Epithelial cell of esophagus (primary cell): Measurements from ENCODE around the gene PRKG1.

Experiments used
- DNase-seq: peaks from one replicate; pipeline ENCODE4 v3.0.0; 2010; ENCODE audit warnings: low read depth
- H3K4me3 ChIP-seq: 2 replicates; pipeline ENCODE4 v1.5.1; 2011; ENCODE audit warnings: mild to moderate bottlenecking, low read length, control low read depth
- TF ChIP-seq, protein P1 (sequence below): IDR thresholded peaks from 2 replicates; pipeline ENCODE4 v1.5.1; 2011; ENCODE audit warnings: low read depth, mild to moderate bottlenecking, low read length, control low read depth, inconsistent platforms; ENCODE audit not compliant: insufficient read depth; ENCODE audit errors: missing control alignments

PRKG1 gene

DNA sequence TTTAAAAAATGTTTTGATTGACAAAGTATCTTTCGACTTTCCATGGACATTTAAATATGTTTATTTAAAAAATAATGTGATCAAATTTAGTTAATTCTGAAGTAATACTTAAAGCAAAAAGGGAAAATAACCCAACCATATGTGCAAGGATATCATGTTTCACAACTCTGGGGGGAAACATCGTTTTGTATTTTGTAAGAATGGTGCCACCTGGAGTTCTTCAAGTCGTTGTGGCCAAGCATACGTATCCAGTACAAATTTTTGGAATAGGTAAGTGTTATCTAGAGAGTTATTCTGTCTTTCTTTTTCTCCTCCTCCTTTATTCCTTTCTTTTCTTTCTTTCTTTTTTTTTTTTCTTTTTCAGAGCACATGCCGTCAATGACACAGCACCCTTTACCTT is 801.3 kb downstream of the PRKG1 start:
- no peak for DNase-seq
- H3K4me3 ChIP-seq = no peak overlapping the region
- TF ChIP-seq, protein P1, sequence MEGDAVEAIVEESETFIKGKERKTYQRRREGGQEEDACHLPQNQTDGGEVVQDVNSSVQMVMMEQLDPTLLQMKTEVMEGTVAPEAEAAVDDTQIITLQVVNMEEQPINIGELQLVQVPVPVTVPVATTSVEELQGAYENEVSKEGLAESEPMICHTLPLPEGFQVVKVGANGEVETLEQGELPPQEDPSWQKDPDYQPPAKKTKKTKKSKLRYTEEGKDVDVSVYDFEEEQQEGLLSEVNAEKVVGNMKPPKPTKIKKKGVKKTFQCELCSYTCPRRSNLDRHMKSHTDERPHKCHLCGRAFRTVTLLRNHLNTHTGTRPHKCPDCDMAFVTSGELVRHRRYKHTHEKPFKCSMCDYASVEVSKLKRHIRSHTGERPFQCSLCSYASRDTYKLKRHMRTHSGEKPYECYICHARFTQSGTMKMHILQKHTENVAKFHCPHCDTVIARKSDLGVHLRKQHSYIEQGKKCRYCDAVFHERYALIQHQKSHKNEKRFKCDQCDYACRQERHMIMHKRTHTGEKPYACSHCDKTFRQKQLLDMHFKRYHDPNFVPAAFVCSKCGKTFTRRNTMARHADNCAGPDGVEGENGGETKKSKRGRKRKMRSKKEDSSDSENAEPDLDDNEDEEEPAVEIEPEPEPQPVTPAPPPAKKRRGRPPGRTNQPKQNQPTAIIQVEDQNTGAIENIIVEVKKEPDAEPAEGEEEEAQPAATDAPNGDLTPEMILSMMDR = no peak

DNA sequence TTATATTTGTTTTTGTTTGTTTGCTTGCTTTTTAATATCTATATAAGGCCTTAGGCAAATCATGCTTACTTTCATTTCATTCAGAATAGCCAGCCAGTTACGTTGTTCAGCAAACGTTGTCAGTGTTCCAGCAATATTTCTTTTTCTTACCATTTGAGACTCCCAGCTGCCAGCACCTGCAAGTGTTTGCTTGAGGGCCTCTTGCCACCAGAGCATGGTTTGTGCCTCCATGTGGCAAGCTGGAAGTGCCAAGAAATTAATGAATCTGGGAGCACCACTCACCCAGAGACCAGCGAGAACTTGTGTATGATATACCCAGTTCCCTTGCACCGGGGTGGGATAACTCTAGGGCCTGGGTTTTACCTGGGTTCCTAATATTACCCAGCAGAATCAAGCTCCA is 802.2 kb downstream of the PRKG1 start:
- TF ChIP-seq, protein P1 = no peak
- DNase-seq = no peak
- no peak overlapping the region for H3K4me3 ChIP-seq

DNA sequence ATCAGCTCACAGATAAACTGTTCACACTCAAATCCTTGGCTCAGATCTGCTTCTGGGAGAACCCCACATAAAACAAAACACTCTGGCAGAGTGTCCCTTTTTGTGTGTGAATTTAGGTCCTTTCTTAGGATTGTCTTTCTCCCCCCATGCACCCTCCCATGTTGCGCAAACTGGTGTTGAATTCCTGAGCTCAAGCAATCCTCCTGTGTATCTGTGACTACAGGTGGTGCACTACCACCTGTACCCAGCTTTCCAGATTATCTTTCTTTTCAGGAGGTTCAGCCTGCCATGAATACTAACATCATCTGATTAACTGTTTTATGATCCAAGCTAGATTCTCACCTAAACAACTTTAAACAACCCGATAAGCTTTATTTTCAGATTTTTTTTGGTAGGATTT is 802.7 kb downstream of the PRKG1 start:
- TF ChIP-seq, protein P1 = no peak
- DNase-seq = no peak
- no peak overlapping the region for H3K4me3 ChIP-seq

DNA sequence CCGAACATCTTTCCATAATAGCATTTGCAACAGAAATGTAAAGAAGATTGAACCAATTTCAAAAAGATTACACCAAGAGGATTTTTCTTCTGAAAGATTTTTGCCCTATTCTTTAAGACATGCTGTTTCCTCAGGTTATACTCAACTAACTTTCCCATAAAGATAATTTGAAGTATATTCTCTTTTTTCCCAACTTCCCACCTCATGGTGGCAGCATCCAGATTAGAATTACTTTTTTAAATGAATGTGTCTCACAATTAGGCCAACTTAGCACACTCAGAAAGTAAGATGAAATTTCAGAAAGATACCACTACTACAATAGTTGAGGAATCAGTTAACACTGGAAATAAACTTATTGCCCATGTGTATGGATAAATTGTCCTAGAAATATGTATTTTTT is 803.3 kb downstream of the PRKG1 start:
- no peak overlapping the region for H3K4me3 ChIP-seq
- TF ChIP-seq, protein P1 = no peak
- no peak for DNase-seq

DNA sequence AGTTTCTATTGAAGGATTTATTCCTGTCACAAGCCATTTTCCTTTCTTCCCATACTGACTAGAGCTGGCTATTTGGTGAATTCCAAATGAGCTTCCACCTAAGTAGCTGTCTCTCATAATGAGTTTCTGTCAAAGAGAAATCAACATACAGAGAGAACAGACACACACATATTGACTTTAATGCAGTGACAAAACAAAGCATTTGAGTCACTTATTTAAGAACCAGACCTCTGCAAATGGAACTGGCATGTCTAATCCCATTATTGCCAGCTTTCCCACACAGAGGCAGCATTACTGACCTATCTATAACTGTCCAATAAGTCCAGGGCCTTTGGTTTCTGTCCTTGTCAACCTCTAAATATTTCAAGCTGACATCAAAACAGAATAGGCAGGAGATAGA is 804.4 kb downstream of the PRKG1 start:
- H3K4me3 ChIP-seq = no peak overlapping the region
- no peak for DNase-seq
- TF ChIP-seq, protein P1 = no peak

DNA sequence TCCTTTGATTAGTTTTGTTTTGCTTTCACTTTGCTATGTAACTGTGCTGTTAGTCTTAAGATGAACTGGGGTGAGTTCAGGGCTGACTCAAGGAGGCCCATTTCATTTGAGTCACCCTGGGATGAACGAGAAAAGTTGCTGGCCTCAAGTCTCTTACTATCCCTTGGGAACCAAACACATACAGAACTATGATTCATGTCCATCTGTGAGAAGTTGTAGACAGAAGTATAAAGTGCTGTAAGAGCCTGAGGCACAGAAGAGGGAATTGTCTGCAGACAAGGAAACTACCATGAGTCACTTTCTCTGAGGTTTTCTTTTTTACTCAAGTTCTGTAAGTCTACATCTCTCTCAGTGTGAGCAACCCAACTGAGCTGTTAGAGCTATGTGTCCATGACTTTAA is 805.0 kb downstream of the PRKG1 start:
- DNase-seq = peak; percentile 99
- no peak overlapping the region for H3K4me3 ChIP-seq
- TF ChIP-seq, protein P1 = no peak

DNA sequence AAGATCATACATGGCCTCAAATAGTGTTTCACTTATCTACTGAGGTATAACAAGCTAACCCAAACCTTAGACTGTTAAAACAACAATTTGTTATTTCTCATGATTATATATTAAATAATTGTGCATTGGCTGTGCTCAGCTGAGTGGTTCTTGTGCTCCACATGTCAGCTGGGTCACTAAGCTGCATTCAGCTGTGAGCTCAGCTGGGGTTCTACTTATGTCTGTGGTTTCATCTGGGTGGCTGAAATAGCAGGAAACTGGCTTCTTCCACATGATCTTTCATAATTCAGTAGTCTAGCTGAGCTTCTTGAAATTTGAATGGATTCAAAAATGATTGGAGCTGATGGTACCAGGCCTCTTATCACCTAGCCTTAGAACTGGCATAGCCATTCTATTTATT is 806.9 kb downstream of the PRKG1 start:
- DNase-seq = no peak
- H3K4me3 ChIP-seq = no peak overlapping the region
- TF ChIP-seq, protein P1 = no peak
